B cell (primary cell): Measurements from ENCODE around the gene NCKAP5L.

Experiments used
- CTCF ChIP-seq: fragments of 200-600 bp; IDR thresholded peaks from one replicate; pipeline ENCODE4 v1.8.0; 2022; ENCODE audit warnings: antibody characterized with exemption, mild to moderate bottlenecking
- EZH2 ChIP-seq: IDR thresholded peaks from 2 replicates; pipeline ENCODE4 v1.6.1; 2012; ENCODE audit warnings: borderline replicate concordance, low read depth, mild to moderate bottlenecking, moderate library complexity, low read length; ENCODE audit not compliant: insufficient read depth, poor library complexity, severe bottlenecking

GRCh38 chr12:49872381-49872780 lies 44.2 kb upstream of the NCKAP5L start:
- no peak for TF ChIP-seq CTCF
- no peak for TF ChIP-seq EZH2
